ENCODE measurements around the gene MAP3K20. TPM values are rescaled to one million over a fixed set of nuclear protein-coding genes. Genes with fewer than 3 reads are reported as not detected.

MAP3K20 gene
- total RNA-seq (2012; rRNA removed) (84.4 and 93.0 TPM in 2 replicates), polyA plus RNA-seq (2012; rRNA removed) (22.9 and 27.5 TPM in 2 replicates), Bru-seq, nascent RNA (percentile 92 among the genes with signal in this experiment), BruChase-seq, experiment 1, labeled RNA remaining after a 6-hour chase (percentile 87 among the genes with signal in this experiment), BruChase-seq, experiment 2, labeled RNA remaining after a 2-hour chase (percentile 85 among the genes with signal in this experiment)
- polyA plus RNA-seq (2012; cell fraction: cytosol; rRNA removed): 6.0 and 6.1 TPM in 2 replicates
- polyA plus RNA-seq (2012; cell fraction: nucleus; rRNA removed; ENCODE audit: low replicate concordance): 2.9 and 14.5 TPM in 2 replicates
- long read RNA-seq, full-length matches to known transcripts: 170 of 259 reads
- long read RNA-seq, partial matches to known transcripts: 14 of 259 reads
- long read RNA-seq, other reads (novel, unspliced or antisense): 75 of 259 reads

DNA sequence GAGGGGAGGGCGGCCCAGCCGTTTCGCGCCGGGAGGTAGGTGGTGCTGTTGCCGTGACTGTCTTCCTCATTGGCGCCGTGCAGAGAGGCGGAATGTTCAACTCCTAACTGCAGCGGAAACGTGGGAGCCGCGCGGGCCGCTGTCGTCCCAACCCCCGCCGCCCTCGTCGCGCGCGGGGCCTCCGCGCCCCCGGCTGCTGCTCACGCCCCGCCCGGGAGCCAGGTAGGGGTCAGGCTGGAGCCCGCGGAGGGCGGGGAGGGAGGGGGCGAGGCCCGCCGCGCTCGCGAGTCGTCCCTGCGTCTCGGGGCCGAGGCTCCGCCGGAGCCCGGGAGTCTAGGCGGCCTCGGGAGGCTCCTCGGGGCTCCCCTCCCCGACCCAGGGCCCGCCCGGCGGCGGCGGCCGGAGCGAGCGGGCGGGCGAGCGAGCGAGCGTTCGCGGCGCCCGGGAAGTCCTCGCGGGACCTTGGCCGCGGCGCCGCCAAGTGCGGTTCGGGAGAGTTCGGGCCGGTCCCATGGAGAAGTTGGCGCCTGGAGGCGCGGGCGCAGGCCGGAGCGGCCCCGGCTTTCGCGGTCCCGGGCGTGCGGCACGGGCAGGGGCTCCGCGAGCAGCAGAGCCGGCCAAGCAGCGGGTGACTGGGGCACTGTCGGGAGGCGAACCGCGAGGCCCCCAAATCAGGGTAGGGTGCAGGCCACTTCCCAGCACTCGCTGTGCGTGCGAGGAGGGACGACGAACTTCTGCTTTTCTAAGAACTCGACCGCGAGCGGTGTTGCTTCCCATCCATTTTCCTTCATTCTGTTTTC is at the start of gene MAP3K20:
MAP3K20 (plus strand) TSS at position 66 of the 800 bp plus-strand sequence. CDS start 15,186 bp downstream, outside the sequence.
- Histone ChIP-seq H3K23ac (ENCODE audit: low read depth, low read length) (peak within 1 kb of the TSS; percentile 89), H3K36me3 (ENCODE audit: control insufficient read depth, insufficient read depth, low read length) (no peaks in the 10 kb centered on the region), H3K9ac (ENCODE audit: low read depth, low read length) (peak within 1 kb of the TSS; percentile 100), H3K9me1 (ENCODE audit: insufficient read depth, low read length) (peaks cover 4% of the 10 kb centered on the region), H4K20me1 (ENCODE audit: insufficient read depth, low read length) (peaks cover 8% of the 10 kb centered on the region; the same call in 1 of the 2 replicates), H2BK120ac (ENCODE audit: low read depth, low read length) (peak within 1 kb of the TSS; percentile 83), H3K14ac (replicated peaks; ENCODE audit: low read depth, low read length) (peak within 1 kb of the TSS; percentile 91), H3K4ac (ENCODE audit: low read depth, low read length) (peak within 1 kb of the TSS; percentile 82), H3K79me1 (ENCODE audit: low read depth in 1 of 2, low read length in 2 of 2) (peaks cover 4 to 26% of the 10 kb centered on the region in 2 experiments; a peak in 3 of 4 replicates), H3K4me2 (ENCODE audit: low read depth, low read length) (peak within 1 kb of the TSS; percentile 94), H2BK5ac (ENCODE audit: low read depth, low read length, poor library complexity, severe bottlenecking) (peak within 1 kb of the TSS; percentile 92), H3K27me3 (ENCODE audit: control insufficient read depth, insufficient read depth, low read length) (no peaks in the 10 kb centered on the region), H3K9me3 (ENCODE audit: control insufficient read depth, insufficient read depth, low read length) (no peaks in the 10 kb centered on the region), H2BK20ac (ENCODE audit: low read depth, low read length) (peak within 1 kb of the TSS; percentile 68; the same call in 1 of the 2 replicates), H3K4me1 (ENCODE audit: control insufficient read depth, insufficient read depth, low read length) (peaks cover 14% of the 10 kb centered on the region), H2AK9ac (replicated peaks; ENCODE audit: low read depth, low read length, poor library complexity) (peak within 1 kb of the TSS; percentile 73), H4K91ac (ENCODE audit: insufficient read depth, low read depth, low read length) (peak within 1 kb of the TSS; percentile 83), H2BK15ac (ENCODE audit: low read depth, low read length) (peak within 1 kb of the TSS; percentile 45; the same call in 2 of the 3 replicates), H2AFZ (replicated peaks; ENCODE audit: low read length, poor library complexity) (peak within 1 kb of the TSS; percentile 91), H4K5ac (ENCODE audit: low read depth, low read length) (peak within 1 kb of the TSS; percentile 91), H2AK5ac (ENCODE audit: low read depth, low read length) (peak within 1 kb of the TSS; percentile 33), H3K18ac (ENCODE audit: low read depth, low read length) (peak within 1 kb of the TSS; percentile 96), H4K8ac (ENCODE audit: low read depth in 2 of 2, low read length in 2 of 2) (peak within 1 kb of the TSS; percentile 54 to 90), H3K27ac (ENCODE audit: insufficient read depth, low read length) (peak within 1 kb of the TSS; percentile 94), H3K4me3 (ENCODE audit: insufficient read depth, low read depth, low read length) (peak within 1 kb of the TSS; percentile 95), H3K56ac (ENCODE audit: extremely low read depth, insufficient read depth, low read length) (peak within 1 kb of the TSS; percentile 94)
- ChIA-PET CTCF (no interaction called here), POLR2A (ENCODE audit: unreplicated experiment) (interaction anchor here (0.6 kb wide), 1 partner anchor 10 kb away, joined by 3 read pairs; no protein-coding TSS in a partner anchor)
- DNase-seq: peak; percentile 71
- no TSS peak for BruUV-seq (replicated peaks)
- 1% methylated on average over 21 of the region's 106 CpGs; no CpG with 5 or more reads in 1 of the 2 experiments for WGBS, 2 experiments (ENCODE audit: extremely low coverage in 2 of 2, insufficient read length in 1 of 2)
- peak; percentile 61 for ATAC-seq (ENCODE audit: low read depth)
- dilution Hi-C loops (cut with HindIII; ENCODE audit: low sequenced_read_pairs, unreplicated experiment): no loop called here
- in situ Hi-C loops (cut with MboI; ENCODE audit: low sequenced_read_pairs): no loop called here
- intact Hi-C loops (cut with micrococcal nuclease): loop anchor here (1.0 to 5.0 kb wide), 3 partner anchors 48 to 134 kb away; no protein-coding TSS in a partner anchor
- TF ChIP-seq BHLHE40 (IDR thresholded peaks at IDR 0.05; ENCODE audit: low read depth, low read length): no peak
- peak; percentile 93 for TF ChIP-seq MXI1 (IDR thresholded peaks at IDR 0.05; ENCODE audit: borderline replicate concordance, low read depth, low read length)
- no peak for TF ChIP-seq RFX5 (IDR thresholded peaks at IDR 0.05; ENCODE audit: low read depth, low read length)
- TF ChIP-seq CHD1 (IDR thresholded peaks at IDR 0.05; ENCODE audit: low read depth, low read length): no peak; the same call in 1 of the 2 replicates
- peak; percentile 55 for TF ChIP-seq RAD21 (IDR thresholded peaks at IDR 0.05; ENCODE audit: low read length)
- TF ChIP-seq MAFK (IDR thresholded peaks at IDR 0.05; ENCODE audit: low read depth, low read length): no peak
- peak; percentile 30 for TF ChIP-seq SMC3 (IDR thresholded peaks at IDR 0.05; ENCODE audit: low read depth, low read length)
- TF ChIP-seq, protein P1, sequence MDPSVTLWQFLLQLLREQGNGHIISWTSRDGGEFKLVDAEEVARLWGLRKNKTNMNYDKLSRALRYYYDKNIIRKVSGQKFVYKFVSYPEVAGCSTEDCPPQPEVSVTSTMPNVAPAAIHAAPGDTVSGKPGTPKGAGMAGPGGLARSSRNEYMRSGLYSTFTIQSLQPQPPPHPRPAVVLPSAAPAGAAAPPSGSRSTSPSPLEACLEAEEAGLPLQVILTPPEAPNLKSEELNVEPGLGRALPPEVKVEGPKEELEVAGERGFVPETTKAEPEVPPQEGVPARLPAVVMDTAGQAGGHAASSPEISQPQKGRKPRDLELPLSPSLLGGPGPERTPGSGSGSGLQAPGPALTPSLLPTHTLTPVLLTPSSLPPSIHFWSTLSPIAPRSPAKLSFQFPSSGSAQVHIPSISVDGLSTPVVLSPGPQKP (IDR thresholded peaks at IDR 0.05; ENCODE audit: borderline replicate concordance, low read depth, low read length): no peak
- peak; percentile 65; the same call in 1 of the 2 replicates for TF ChIP-seq POLR2A (IDR thresholded peaks at IDR 0.05; ENCODE audit: low read depth, low read length)
- peak; percentile 47; the same call in 1 of the 2 replicates for TF ChIP-seq MAZ (IDR thresholded peaks at IDR 0.05; ENCODE audit: borderline replicate concordance, low read depth, low read length)
- TF ChIP-seq NFE2L2 (IDR thresholded peaks at IDR 0.05; ENCODE audit: low read depth, low read length): no peak
- no peak for TF ChIP-seq RCOR1 (IDR thresholded peaks at IDR 0.05; ENCODE audit: insufficient replicate concordance, low read length)
- TF ChIP-seq, protein P2, sequence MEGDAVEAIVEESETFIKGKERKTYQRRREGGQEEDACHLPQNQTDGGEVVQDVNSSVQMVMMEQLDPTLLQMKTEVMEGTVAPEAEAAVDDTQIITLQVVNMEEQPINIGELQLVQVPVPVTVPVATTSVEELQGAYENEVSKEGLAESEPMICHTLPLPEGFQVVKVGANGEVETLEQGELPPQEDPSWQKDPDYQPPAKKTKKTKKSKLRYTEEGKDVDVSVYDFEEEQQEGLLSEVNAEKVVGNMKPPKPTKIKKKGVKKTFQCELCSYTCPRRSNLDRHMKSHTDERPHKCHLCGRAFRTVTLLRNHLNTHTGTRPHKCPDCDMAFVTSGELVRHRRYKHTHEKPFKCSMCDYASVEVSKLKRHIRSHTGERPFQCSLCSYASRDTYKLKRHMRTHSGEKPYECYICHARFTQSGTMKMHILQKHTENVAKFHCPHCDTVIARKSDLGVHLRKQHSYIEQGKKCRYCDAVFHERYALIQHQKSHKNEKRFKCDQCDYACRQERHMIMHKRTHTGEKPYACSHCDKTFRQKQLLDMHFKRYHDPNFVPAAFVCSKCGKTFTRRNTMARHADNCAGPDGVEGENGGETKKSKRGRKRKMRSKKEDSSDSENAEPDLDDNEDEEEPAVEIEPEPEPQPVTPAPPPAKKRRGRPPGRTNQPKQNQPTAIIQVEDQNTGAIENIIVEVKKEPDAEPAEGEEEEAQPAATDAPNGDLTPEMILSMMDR (conservative IDR thresholded peaks at IDR 0.05; ENCODE audit: low read depth, low read length): peak; percentile 54
